ENCODE results near the gene FAM222A. TPM values are rescaled to one million over a fixed set of nuclear protein-coding genes. Genes with fewer than 3 reads are reported as not detected.
"Not testable (repeated sequence)": the region's sequence is repeated elsewhere in the genome, so short reads cannot be mapped to it uniquely, and the experiment has no call there.

FAM222A gene
- total RNA-seq, 2 experiments from 2014 or later, result 0.39 to 0.53 TPM

DNA sequence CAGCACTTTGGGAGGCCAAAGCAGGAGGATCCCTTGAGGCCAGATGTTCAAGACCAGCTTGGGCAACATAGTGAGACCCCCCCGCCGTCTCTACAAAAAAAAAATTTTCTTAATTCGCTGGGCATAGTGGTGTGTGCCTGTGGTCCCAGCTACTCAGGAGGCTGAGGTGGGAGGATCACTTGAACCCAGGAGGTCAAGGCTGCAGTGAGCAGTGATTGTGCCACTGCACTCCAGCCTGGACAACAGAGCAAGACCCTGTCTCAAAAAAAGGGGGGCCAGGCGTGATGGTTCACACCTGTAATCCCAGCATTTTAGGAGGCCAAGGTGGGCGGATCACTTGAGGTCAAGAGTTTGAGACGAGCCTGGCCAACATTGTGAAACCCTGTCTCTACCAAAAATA, 19.0 kb upstream of the FAM222A start:
- H3K27ac Mint-ChIP-seq; H3K36me3 Mint-ChIP-seq (ENCODE audit: low read depth); H3K4me3 Mint-ChIP-seq; DNase-seq; H3K4me1 Mint-ChIP-seq; ATAC-seq; H3K9me3 Mint-ChIP-seq (ENCODE audit: low read depth); POLR2A ChIA-PET; CTCF ChIA-PET; intact Hi-C loops (cut with DNase I, micrococcal nuclease): not testable (repeated sequence)
- peaks cover 11% of the 10 kb centered on the region for H3K27me3 Mint-ChIP-seq

DNA sequence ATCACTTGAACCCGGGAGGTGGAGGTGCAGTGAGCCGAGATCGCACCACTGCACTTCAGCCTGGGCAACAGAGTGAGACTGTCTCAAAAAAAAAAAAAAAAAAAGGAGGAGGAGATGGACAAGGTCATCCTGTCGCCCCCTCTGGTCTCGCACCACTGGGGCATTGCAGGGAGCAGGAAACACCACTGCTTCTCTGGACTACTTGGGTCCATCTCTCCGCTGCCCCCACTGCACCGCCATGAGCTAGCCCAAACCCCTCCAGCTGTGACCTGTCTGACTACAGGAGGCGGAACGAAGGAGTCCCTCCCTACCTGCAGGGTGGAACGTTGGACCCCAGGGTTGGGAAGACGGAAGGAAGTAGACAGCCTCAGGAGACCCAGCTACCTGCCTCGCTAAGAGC, 18.2 kb upstream of the FAM222A start:
- H3K36me3 Mint-ChIP-seq (ENCODE audit: low read depth), result no peaks in the 10 kb centered on the region
- DNase-seq (no peak), ATAC-seq (no peak)
- H3K27ac Mint-ChIP-seq, result no peak overlapping the region
- H3K4me1 Mint-ChIP-seq, result no peaks in the 10 kb centered on the region
- H3K4me3 Mint-ChIP-seq, result no peak overlapping the region
- CTCF ChIA-PET, result no interaction called here
- POLR2A ChIA-PET, result interaction anchor here (0.6 kb wide), 1 partner anchor 28 kb away, joined by 3 read pairs; no protein-coding TSS in a partner anchor
- no peaks in the 10 kb centered on the region for H3K9me3 Mint-ChIP-seq (ENCODE audit: low read depth)
- intact Hi-C loops (cut with DNase I, micrococcal nuclease), result no loop called here
- peaks cover 11% of the 10 kb centered on the region for H3K27me3 Mint-ChIP-seq

DNA sequence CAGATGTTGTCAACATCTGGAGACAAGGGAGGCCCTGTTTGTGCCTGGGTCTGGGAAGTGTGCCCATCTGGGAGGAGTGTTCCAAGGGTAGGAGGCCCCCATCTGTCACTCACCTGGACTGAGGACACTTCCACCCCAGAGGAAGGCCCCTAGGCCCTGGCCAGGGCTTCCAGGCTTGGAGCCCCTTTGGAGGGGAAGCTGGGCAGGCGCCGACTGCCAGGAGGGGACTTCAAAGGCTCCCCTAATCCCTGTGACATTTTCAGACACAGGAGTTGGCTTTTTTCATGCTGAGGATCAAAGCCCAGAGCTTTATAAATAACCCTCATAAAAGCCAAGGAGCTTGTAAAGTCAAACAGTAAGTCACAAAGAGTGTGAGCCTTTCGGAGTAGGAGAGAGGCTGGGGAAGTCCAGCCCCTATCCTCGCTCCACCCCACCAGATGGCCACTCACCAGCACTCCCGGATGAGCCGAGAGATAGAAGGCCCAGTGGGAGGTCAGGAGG, 17.6 kb upstream of the FAM222A start:
- intact Hi-C loops (cut with DNase I, micrococcal nuclease), result no loop called here
- H3K9me3 Mint-ChIP-seq (ENCODE audit: low read depth), result no peaks in the 10 kb centered on the region

DNA sequence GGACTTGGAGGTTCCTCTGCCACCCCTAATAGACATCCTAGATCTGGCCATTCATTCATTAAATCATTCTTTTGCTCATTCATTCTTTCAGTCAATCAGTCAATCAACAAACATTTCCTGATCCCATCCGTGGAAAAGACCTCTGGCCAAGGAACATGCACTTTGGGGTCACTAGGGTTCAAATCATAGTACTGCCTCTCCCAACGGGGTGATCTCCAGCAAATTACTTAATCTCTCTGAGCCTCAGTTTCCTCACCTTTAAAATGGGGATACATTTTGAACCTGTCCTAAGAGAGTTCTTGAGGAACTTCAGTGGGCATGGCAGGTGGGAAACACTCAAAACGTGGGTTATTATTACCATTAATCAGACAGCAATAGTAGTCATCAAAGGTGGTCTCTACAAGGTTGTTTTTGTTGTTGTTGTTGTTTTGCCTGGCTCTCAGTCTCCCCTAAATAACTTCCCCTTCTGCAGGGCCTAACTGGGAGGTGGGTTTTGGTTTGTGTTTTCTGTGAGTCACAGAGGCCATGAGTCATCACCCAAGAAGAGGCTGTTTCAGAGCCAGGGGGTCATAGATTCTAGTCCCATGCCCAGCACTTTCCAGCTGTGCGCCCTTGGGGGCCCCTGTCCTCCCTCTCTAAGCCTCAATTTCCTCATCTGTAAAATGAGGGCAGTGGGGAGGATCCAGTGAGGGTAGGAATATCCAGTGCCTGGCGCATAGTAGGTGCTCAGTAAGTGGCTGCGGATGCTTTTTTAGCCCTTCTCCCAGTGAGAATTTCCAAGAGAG, 16.9 kb upstream of the FAM222A start:
- Mint-ChIP-seq H3K27ac (no peak overlapping the region), H3K27me3 (peaks cover 11% of the 10 kb centered on the region), H3K36me3 (ENCODE audit: low read depth) (no peaks in the 10 kb centered on the region), H3K9me3 (ENCODE audit: low read depth) (no peaks in the 10 kb centered on the region), H3K4me1 (no peaks in the 10 kb centered on the region), H3K4me3 (no peak overlapping the region)
- DNase-seq, result no peak
- intact Hi-C loops (cut with DNase I, micrococcal nuclease), result no loop called here
- ATAC-seq, result peak; percentile 66
- ChIA-PET POLR2A (no interaction called here), CTCF (interaction anchor here (0.7 kb wide), 1 partner anchor 1814 kb away, joined by 3 read pairs; no protein-coding TSS in a partner anchor)

More for the DNA sequence above, 17.6 kb upstream of the FAM222A start:
- POLR2A ChIA-PET, result interaction anchor here (0.6 kb wide), 1 partner anchor 28 kb away, joined by 3 read pairs; no protein-coding TSS in a partner anchor
- Mint-ChIP-seq H3K4me3 (no peak overlapping the region), H3K27ac (no peak overlapping the region), H3K27me3 (peaks cover 11% of the 10 kb centered on the region), H3K36me3 (ENCODE audit: low read depth) (no peaks in the 10 kb centered on the region), H3K4me1 (no peaks in the 10 kb centered on the region)
- ATAC-seq (no peak), DNase-seq (no peak)
- CTCF ChIA-PET, result interaction anchor here (0.7 kb wide), 1 partner anchor 1814 kb away, joined by 3 read pairs; no protein-coding TSS in a partner anchor

DNA sequence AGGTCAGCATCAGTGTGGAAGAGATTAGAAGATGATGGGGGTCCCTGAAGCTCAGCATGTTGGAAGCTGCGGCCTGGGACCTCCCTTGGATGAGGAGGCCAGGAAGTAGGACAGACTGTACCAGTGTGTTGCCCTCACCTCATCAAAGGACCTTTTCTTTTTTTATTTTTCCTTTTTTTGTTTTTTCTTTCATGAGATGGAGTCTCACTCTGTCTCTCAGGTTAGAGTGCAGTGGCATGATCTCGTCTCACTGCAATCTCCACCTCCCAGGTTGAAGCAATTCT, 16.4 kb upstream of the FAM222A start:
- CTCF ChIA-PET, result no interaction called here

DNA sequence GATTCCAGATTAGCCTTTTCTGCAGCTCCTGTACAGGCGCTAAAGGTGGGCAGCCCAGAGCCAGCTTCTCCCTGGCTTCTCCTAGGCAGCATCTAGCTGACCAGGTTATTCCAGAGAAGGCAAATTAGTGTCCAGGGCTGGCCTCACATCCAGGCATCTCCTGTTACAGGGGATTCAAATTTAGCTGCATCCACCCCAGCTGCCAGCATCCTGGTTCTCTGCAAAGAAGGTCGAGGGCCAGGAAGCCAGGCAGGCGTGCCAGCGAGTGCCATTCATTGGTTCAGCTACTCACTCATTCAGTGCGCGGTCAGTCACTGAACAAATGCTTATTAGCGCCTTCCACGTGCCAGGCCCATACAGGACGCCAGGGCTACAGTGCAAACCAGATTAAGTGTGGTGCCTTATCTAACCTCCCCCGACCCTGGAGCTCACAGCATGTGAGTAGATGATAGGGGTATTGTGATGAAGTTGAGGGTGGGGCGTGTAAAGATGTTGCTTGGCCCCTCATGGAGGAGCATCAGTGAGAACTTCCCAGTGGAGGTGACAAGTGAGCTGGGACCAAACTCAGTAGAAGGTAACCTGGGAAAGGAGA, 15.7 kb upstream of the FAM222A start:
- Mint-ChIP-seq H3K9me3 (ENCODE audit: low read depth) (no peaks in the 10 kb centered on the region), H3K27me3 (peaks cover 7% of the 10 kb centered on the region), H3K4me3 (no peak overlapping the region), H3K36me3 (ENCODE audit: low read depth) (no peaks in the 10 kb centered on the region), H3K4me1 (no peaks in the 10 kb centered on the region), H3K27ac (no peak overlapping the region)
- ATAC-seq (no peak), DNase-seq (no peak)
- ChIA-PET CTCF (interaction anchor here (1.1 kb wide), 1 partner anchor 21 kb away, joined by 7 read pairs; no protein-coding TSS in a partner anchor), POLR2A (no interaction called here)
- intact Hi-C loops (cut with DNase I, micrococcal nuclease), result no loop called here

More for the DNA sequence above, 16.4 kb upstream of the FAM222A start:
- POLR2A ChIA-PET, result no interaction called here
- DNase-seq (no peak), ATAC-seq (no peak)
- H3K4me3 Mint-ChIP-seq, result no peak overlapping the region
- H3K36me3 Mint-ChIP-seq (ENCODE audit: low read depth), result no peaks in the 10 kb centered on the region
- H3K27me3 Mint-ChIP-seq, result peaks cover 11% of the 10 kb centered on the region
- no peaks in the 10 kb centered on the region for H3K4me1 Mint-ChIP-seq
- intact Hi-C loops (cut with DNase I, micrococcal nuclease), result no loop called here
- no peak overlapping the region for H3K27ac Mint-ChIP-seq
- no peaks in the 10 kb centered on the region for H3K9me3 Mint-ChIP-seq (ENCODE audit: low read depth)

DNA sequence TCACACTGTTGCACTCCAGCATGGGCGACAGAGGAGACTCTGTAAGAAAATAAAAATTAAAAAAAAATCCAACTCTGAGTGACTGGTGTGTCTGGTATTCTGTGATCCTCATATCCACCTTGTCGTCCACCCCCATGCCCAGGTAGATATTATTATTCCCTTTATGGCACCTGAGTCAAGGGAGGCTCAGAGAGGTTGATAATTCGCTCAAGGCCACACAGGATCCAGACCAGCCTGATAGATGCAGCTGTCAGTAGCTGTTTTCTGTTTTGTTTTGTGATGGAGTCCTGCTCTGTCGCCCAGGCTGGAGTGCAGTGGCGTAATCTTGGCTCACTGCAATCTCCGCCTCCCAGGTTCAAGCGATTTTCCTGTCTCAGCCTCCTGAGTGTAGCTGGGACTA, 14.8 kb upstream of the FAM222A start:
- POLR2A ChIA-PET, result no interaction called here
- peaks cover 2% of the 10 kb centered on the region for H3K27me3 Mint-ChIP-seq
- H3K4me3 Mint-ChIP-seq, result no peak overlapping the region
- ATAC-seq, result no peak
- CTCF ChIA-PET, result interaction anchor here (1.1 kb wide), 1 partner anchor 21 kb away, joined by 7 read pairs; no protein-coding TSS in a partner anchor
- intact Hi-C loops (cut with DNase I, micrococcal nuclease), result no loop called here
- no peak overlapping the region for H3K27ac Mint-ChIP-seq
- no peaks in the 10 kb centered on the region for H3K4me1 Mint-ChIP-seq
- DNase-seq, result no peak
- no peaks in the 10 kb centered on the region for H3K9me3 Mint-ChIP-seq (ENCODE audit: low read depth)
- H3K36me3 Mint-ChIP-seq (ENCODE audit: low read depth), result no peaks in the 10 kb centered on the region

DNA sequence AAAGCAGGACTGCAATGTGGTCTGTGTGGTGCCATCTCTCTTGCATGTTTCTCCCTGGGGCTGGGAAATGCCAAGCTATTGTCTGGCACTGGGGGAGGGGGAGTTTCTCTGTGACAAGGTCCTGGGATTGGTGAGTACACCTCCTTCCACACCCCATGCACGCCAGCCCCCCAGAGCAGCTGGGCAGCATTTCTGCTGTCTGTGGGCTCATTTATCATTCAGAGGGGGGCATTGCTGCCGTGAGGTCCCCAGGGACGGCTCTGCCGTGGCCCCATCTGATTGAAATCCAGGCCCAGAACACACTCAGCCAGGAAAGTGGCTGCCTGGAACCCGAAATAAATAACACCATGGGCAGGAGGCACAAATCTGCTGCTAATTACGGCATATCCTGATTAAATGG, 12.6 kb upstream of the FAM222A start:
- POLR2A ChIA-PET, result no interaction called here
- CTCF ChIA-PET, result no interaction called here
- Mint-ChIP-seq H3K27ac (no peak overlapping the region), H3K36me3 (ENCODE audit: low read depth) (no peaks in the 10 kb centered on the region), H3K4me3 (no peak overlapping the region), H3K4me1 (no peaks in the 10 kb centered on the region), H3K27me3 (peaks cover 2% of the 10 kb centered on the region), H3K9me3 (ENCODE audit: low read depth) (no peaks in the 10 kb centered on the region)
- intact Hi-C loops (cut with DNase I, micrococcal nuclease), result no loop called here
- ATAC-seq (no peak), DNase-seq (no peak)

DNA sequence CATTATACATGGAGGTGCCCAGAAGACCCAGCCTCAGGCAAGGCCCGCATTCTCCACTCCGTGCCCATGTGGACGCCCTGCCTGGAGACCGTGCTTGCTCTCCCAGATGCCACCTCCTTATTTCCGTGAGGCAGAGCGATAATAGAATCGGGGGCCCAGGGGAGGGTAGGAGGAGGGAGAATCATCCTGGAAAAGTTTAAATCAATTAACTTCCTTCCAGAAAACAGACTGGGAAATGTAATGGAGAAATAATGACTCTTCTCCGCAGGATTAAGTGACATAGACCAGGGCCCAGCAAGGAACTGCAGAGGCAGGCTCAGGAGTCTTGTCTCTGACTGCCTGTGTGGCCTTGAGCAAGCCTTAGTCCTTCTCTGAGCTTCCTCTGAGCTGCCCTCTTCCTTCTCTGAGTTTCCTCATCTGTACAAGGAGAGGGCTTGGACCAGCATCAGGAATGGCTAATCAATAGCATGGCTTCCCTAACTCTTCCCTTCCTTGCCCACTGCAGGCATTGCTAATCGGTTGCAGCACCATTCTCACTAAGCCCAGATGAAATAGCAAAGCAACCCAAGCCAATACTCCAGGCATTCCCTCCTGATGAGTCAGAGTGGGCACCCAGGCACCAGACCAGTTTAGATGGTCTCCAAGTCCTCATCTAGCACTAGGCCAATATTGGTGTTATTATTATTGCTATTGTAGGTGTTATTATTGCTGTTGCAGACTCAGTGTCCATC, 11.3 kb upstream of the FAM222A start:
- ATAC-seq (no peak), DNase-seq (no peak)
- CTCF ChIA-PET, result no interaction called here
- intact Hi-C loops (cut with DNase I, micrococcal nuclease), result no loop called here
- POLR2A ChIA-PET, result no interaction called here
- H3K9me3 Mint-ChIP-seq (ENCODE audit: low read depth), result no peaks in the 10 kb centered on the region
- peaks cover 2% of the 10 kb centered on the region for H3K27me3 Mint-ChIP-seq
- no peak overlapping the region for H3K4me3 Mint-ChIP-seq
- H3K4me1 Mint-ChIP-seq, result no peaks in the 10 kb centered on the region
- H3K36me3 Mint-ChIP-seq (ENCODE audit: low read depth), result no peaks in the 10 kb centered on the region
- H3K27ac Mint-ChIP-seq, result no peak overlapping the region

DNA sequence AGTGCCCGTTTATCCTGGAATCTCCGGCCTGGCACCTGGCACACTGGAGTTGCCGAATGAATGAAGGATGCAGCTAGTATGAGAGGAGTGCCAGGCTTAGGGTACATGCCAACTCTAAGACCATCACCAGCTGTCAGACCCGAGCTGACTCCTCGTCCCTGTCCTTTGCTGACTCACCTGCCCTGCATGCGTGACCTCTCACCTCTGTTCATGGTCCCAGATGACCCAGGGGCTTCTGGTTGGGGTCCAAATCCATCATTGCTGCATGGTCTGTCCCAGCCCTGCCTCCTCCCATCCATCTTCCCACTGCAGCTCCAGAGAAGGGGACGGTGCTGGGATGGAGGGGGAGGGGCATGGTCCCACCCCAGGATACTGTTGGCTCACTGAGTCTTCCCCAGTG, 9.9 kb upstream of the FAM222A start:
- H3K27me3 Mint-ChIP-seq, result peaks cover 4% of the 10 kb centered on the region
- H3K9me3 Mint-ChIP-seq (ENCODE audit: low read depth), result no peaks in the 10 kb centered on the region
- ChIA-PET CTCF (interaction anchor here (0.6 kb wide), 1 partner anchor 12 kb away, joined by 3 read pairs; no protein-coding TSS in a partner anchor), POLR2A (no interaction called here)
- intact Hi-C loops (cut with DNase I, micrococcal nuclease), result no loop called here
- ATAC-seq (no peak), DNase-seq (no peak)
- no peaks in the 10 kb centered on the region for H3K4me1 Mint-ChIP-seq
- no peaks in the 10 kb centered on the region for H3K36me3 Mint-ChIP-seq (ENCODE audit: low read depth)
- H3K4me3 Mint-ChIP-seq, result no peak overlapping the region
- no peak overlapping the region for H3K27ac Mint-ChIP-seq

DNA sequence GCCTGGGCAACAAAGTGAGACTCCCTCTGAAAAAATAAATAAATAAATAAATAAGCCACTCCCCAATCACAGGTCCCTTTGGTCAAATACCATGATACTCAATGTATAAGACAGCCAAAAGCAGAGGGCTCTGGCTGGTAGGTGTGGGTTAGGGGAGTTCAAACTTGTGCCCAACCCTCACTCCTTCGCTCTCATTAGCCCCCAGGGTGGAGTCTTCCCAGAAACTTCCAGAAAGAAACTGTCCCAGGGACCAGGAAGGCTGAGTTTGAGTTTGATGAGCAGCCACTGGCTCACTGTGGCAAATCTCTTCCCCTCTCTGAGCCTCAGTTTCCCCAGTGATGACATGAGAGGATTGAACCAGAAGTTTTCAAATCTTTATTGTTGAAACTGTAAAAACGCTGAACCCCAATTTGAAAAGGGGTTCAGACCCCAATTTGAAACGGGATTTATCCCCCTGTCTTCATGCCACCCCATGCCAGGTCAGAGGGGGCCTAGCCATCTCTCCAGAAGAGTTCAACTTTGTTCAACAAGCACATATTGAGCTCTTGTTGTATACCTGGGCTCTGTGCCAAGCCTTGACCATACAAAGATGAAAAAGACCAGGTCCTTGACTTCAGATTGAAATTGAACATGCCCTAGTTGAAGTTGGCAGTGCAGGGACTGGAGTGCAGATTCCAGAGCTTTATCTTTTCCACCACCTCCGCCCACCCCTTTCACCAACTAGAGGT, 9.1 kb upstream of the FAM222A start:
- H3K9me3 Mint-ChIP-seq (ENCODE audit: low read depth), result no peaks in the 10 kb centered on the region
- H3K4me3 Mint-ChIP-seq, result no peak overlapping the region
- intact Hi-C loops (cut with DNase I, micrococcal nuclease), result no loop called here
- no peak for DNase-seq
- ATAC-seq, result no peak
- H3K4me1 Mint-ChIP-seq, result no peaks in the 10 kb centered on the region
- peaks cover 4% of the 10 kb centered on the region for H3K27me3 Mint-ChIP-seq
- no peak overlapping the region for H3K27ac Mint-ChIP-seq
- ChIA-PET CTCF (interaction anchor here (0.6 kb wide), 1 partner anchor 271 kb away, joined by 4 read pairs; no protein-coding TSS in a partner anchor), POLR2A (no interaction called here)
- H3K36me3 Mint-ChIP-seq (ENCODE audit: low read depth), result no peaks in the 10 kb centered on the region
